H1 (cell line): ENCODE data around the gene GJB1. TPM values are rescaled to one million over a fixed set of nuclear protein-coding genes. Genes with fewer than 3 reads are reported as not detected.

Experiments used
- CTCF ChIA-PET: fragments of 300-600 bp; sonication (Branson Sonifier 250); formaldehyde crosslinking; loops from one replicate; lab custom pipeline; 2021; ENCODE audit not compliant: partially characterized antibody; lab: Charles Lee
- POLR2A ChIA-PET: fragments of 300-600 bp; sonication (Branson Sonifier 250); formaldehyde crosslinking; loops from one replicate; lab custom pipeline; 2021; ENCODE audit warnings: inconsistent platforms; ENCODE audit not compliant: partially characterized antibody; lab: Charles Lee
- DNase-seq, 2 experiments: peaks; one replicate each; pipeline versions ENCODE4 v3.0.0 to v3.0.0-alpha.2; 2010 to 2022; ENCODE audit warnings: low spot score in 2 of 2, low read depth in 1 of 2, mixed read lengths in 1 of 2
- FAIRE-seq: peaks from 2 replicates; lab custom pipeline; 2011; peaks lifted over from hg19 to GRCh38; lab: Jason Lieb, UNC
- H2AFZ ChIP-seq: 2 replicates; pipeline ENCODE4 v1.8.1; 2012; ENCODE audit warnings: low read length, inconsistent platforms
- H2AK5ac ChIP-seq: 2 replicates; pipeline ENCODE4 v1.6.1; 2013; ENCODE audit warnings: low read depth, low read length
- H2BK120ac ChIP-seq: replicated peaks from 2 replicates; pipeline ENCODE3; 2013; ENCODE audit warnings: low read depth, low read length, inconsistent platforms
- H2BK12ac ChIP-seq: 2 replicates; pipeline ENCODE4 v1.6.1; 2013; ENCODE audit warnings: low read depth, low read length
- H2BK15ac ChIP-seq: 2 replicates; pipeline ENCODE4 v1.6.1; 2013; ENCODE audit warnings: low read length
- H2BK20ac ChIP-seq: 2 replicates; pipeline ENCODE4 v1.6.1; 2013; ENCODE audit warnings: low read length
- H2BK5ac ChIP-seq: 2 replicates; pipeline ENCODE4 v1.6.1; 2013; ENCODE audit warnings: low read depth, low read length
- H3K14ac ChIP-seq: 2 replicates; pipeline ENCODE4 v1.6.1; 2013; ENCODE audit warnings: inconsistent platforms; ENCODE audit not compliant: insufficient read length
- H3K18ac ChIP-seq: 2 replicates; pipeline ENCODE4 v1.6.1; 2013; ENCODE audit warnings: low read length; ENCODE audit errors: extremely low read depth
- H3K23ac ChIP-seq: 2 replicates; pipeline ENCODE4 v1.6.1; 2013; ENCODE audit warnings: inconsistent platforms; ENCODE audit not compliant: insufficient read length
- H3K23me2 ChIP-seq: 2 replicates; pipeline ENCODE4 v1.6.1; 2013; ENCODE audit warnings: low read depth, low read length
- H3K27ac ChIP-seq: 2 replicates; pipeline ENCODE4 v1.6.1; 2011; ENCODE audit warnings: low read depth, low read length, inconsistent platforms
- H3K27me3 ChIP-seq, 4 experiments: replicated peaks in 1 of 4; 1 replicate in 1 of 4; 2 replicates in 3 of 4; pipeline versions ENCODE4 v1.6.1 to v1.8.1; 2011 to 2013; ENCODE audit warnings: low read length in 3 of 4, mild to moderate bottlenecking in 3 of 4, inconsistent platforms in 2 of 4, mixed read lengths in 2 of 4, moderate library complexity in 1 of 4; ENCODE audit not compliant: control insufficient read depth in 3 of 4, insufficient read depth in 3 of 4; ENCODE audit errors: extremely low read depth in 1 of 4
- H3K36me3 ChIP-seq, 4 experiments: 2 replicates each; pipeline versions ENCODE4 v1.6.1 to v1.8.1; 2011 to 2013; ENCODE audit warnings: mild to moderate bottlenecking in 4 of 4, low read length in 3 of 4, moderate library complexity in 2 of 4, control low read depth in 1 of 4, inconsistent platforms in 1 of 4; ENCODE audit not compliant: insufficient read depth in 4 of 4, control insufficient read depth in 2 of 4
- H3K4ac ChIP-seq: replicated peaks from 2 replicates; pipeline ENCODE3; 2013; ENCODE audit warnings: low read length, low read depth, mixed read lengths, inconsistent platforms; ENCODE audit not compliant: insufficient read length
- H3K4me1 ChIP-seq, 4 experiments: replicated peaks in 1 of 4; 1 replicate in 1 of 4; 2 replicates in 3 of 4; pipeline versions ENCODE4 v1.6.1 to v1.8.1; 2011 to 2013; ENCODE audit warnings: low read length in 3 of 4, inconsistent platforms in 2 of 4, mixed read lengths in 1 of 4; ENCODE audit not compliant: insufficient read depth in 4 of 4, control insufficient read depth in 3 of 4
- H3K4me2 ChIP-seq, 2 experiments: 2 replicates each; pipeline versions ENCODE4 v1.6.1 to v1.8.1; 2011 to 2013; ENCODE audit warnings: low read depth in 2 of 2, low read length in 2 of 2, control low read depth in 1 of 2, inconsistent platforms in 1 of 2, mild to moderate bottlenecking in 1 of 2; ENCODE audit not compliant: insufficient read depth in 1 of 2
- H3K4me3 ChIP-seq, 4 experiments: fragments of 200-600, 300-600 bp in 1 of 4; sonication (generic), shearing (Covaris generic), sonication (Bioruptor Twin) in 1 of 4; 2 replicates each; pipeline versions ENCODE4 v1.5.1 to v1.8.1; 2011 to 2016; ENCODE audit warnings: low read length in 4 of 4, low read depth in 3 of 4, control low read depth in 2 of 4, inconsistent platforms in 2 of 4, mild to moderate bottlenecking in 2 of 4, mixed read lengths in 1 of 4, moderate library complexity in 1 of 4; ENCODE audit not compliant: insufficient read depth in 2 of 4; ENCODE audit errors: extremely low read depth in 1 of 4
- H3K56ac ChIP-seq: replicated peaks from 2 replicates; pipeline ENCODE3; 2013; ENCODE audit warnings: low read depth, mild to moderate bottlenecking, mixed read lengths, low read length, inconsistent platforms; ENCODE audit not compliant: insufficient read length
- H3K79me1 ChIP-seq: 2 replicates; pipeline ENCODE4 v1.6.1; 2013; ENCODE audit warnings: low read depth, low read length, control low read depth
- H3K79me2 ChIP-seq, 2 experiments: 2 replicates each; pipeline versions ENCODE4 v1.6.1 to v1.8.1; 2012 to 2013; ENCODE audit warnings: low read length in 2 of 2, mild to moderate bottlenecking in 2 of 2, inconsistent platforms in 1 of 2; ENCODE audit not compliant: insufficient read depth in 2 of 2, control insufficient read depth in 1 of 2
- H3K9ac ChIP-seq, 4 experiments: replicated peaks in 1 of 4; 1 replicate in 1 of 4; 2 replicates in 3 of 4; pipeline versions ENCODE4 v1.6.1 to v1.8.1; 2011 to 2013; ENCODE audit warnings: low read depth in 3 of 4, low read length in 3 of 4, control low read depth in 2 of 4, mild to moderate bottlenecking in 2 of 4, moderate library complexity in 2 of 4, inconsistent platforms in 1 of 4; ENCODE audit errors: extremely low read depth in 1 of 4
- H3K9me3 ChIP-seq, 2 experiments: 2 replicates each; pipeline versions ENCODE4 v1.6.1 to v1.8.1; 2012 to 2013; ENCODE audit warnings: mild to moderate bottlenecking in 2 of 2, moderate library complexity in 2 of 2, control low read depth in 1 of 2, inconsistent platforms in 1 of 2, low read depth in 1 of 2, low read length in 1 of 2, mixed read lengths in 1 of 2; ENCODE audit not compliant: insufficient read depth in 2 of 2
- H4K20me1 ChIP-seq, 2 experiments: replicated peaks in 1 of 2; 2 replicates each; pipeline versions ENCODE3 to v1.8.1; 2011 to 2013; ENCODE audit warnings: inconsistent platforms in 2 of 2, low read length in 2 of 2, mild to moderate bottlenecking in 1 of 2; ENCODE audit not compliant: insufficient read depth in 2 of 2, control insufficient read depth in 1 of 2
- H4K5ac ChIP-seq: 2 replicates; pipeline ENCODE4 v1.6.1; 2013; ENCODE audit warnings: low read length, low read depth, mixed read lengths, inconsistent platforms; ENCODE audit not compliant: insufficient read length
- H4K8ac ChIP-seq: 2 replicates; pipeline ENCODE4 v1.8.0; 2013; ENCODE audit warnings: mild to moderate bottlenecking, moderate library complexity, low read length, inconsistent platforms; ENCODE audit not compliant: insufficient read depth; ENCODE audit errors: extremely low read depth
- H4K91ac ChIP-seq: replicated peaks from 2 replicates; pipeline ENCODE3; 2013; ENCODE audit warnings: low read length, mixed read lengths, inconsistent platforms; ENCODE audit not compliant: insufficient read length
- BACH1 ChIP-seq: IDR thresholded peaks from 2 replicates; pipeline ENCODE4 v1.6.1; 2012; ENCODE audit warnings: low read length, improper control_type of control experiment
- BRCA1 ChIP-seq: IDR thresholded peaks from 2 replicates; pipeline ENCODE4 v1.6.1; 2012; ENCODE audit warnings: low read depth, low read length, improper control_type of control experiment
- CBX5 ChIP-seq: fragments of 300-800, 300-1000 bp; sonication (generic); IDR thresholded peaks from 2 replicates; pipeline ENCODE4 v1.7.1; 2016; ENCODE audit warnings: antibody characterized with exemption, low read length, low read depth
- CHD1 ChIP-seq: IDR thresholded peaks from 2 replicates; pipeline ENCODE4 v1.6.1; 2012; ENCODE audit warnings: low read depth, low read length, improper control_type of control experiment
- CREB1 ChIP-seq: IDR thresholded peaks from 2 replicates; pipeline ENCODE4 v1.6.1; 2012; ENCODE audit warnings: inconsistent platforms
- JUND ChIP-seq: IDR thresholded peaks from 2 replicates; pipeline ENCODE4 v1.6.1; 2011; ENCODE audit warnings: mild to moderate bottlenecking, improper control_type of control experiment, low read length
- NANOG ChIP-seq: IDR thresholded peaks from 2 replicates; pipeline ENCODE4 v1.6.1; 2011; ENCODE audit warnings: low read length, low read depth, mild to moderate bottlenecking, inconsistent platforms; ENCODE audit not compliant: insufficient read depth, poor library complexity, severe bottlenecking
- RNF2 ChIP-seq: fragments of 200-900, 300-1000 bp; sonication (generic); IDR thresholded peaks from 2 replicates; pipeline ENCODE4 v1.7.1; 2016; ENCODE audit warnings: borderline replicate concordance, low read depth, mild to moderate bottlenecking, antibody characterized with exemption, low read length; ENCODE audit not compliant: poor library complexity, severe bottlenecking; ENCODE audit errors: missing control alignments
- SIN3A ChIP-seq, 2 experiments: IDR thresholded peaks in 1 of 2; conservative IDR thresholded peaks in 1 of 2; 2 replicates each; pipeline ENCODE4 v1.6.1; 2011 to 2012; ENCODE audit warnings: low read length in 2 of 2, improper control_type of control experiment in 1 of 2, low read depth in 1 of 2, mild to moderate bottlenecking in 1 of 2
- SUZ12 ChIP-seq: fragments of 200-600 bp; sonication (generic); IDR thresholded peaks from 2 replicates; pipeline ENCODE4 v1.6.1; 2012; ENCODE audit warnings: mild to moderate bottlenecking, inconsistent platforms, low read length, moderate library complexity, mixed read lengths
- TAF1 ChIP-seq: IDR thresholded peaks from 2 replicates; pipeline ENCODE4 v1.6.1; 2011; ENCODE audit warnings: mild to moderate bottlenecking, low read depth, low read length
- ZNF274 ChIP-seq: IDR thresholded peaks from 2 replicates; pipeline ENCODE4 v1.7.0; 2012; ENCODE audit warnings: low read length, borderline replicate concordance; ENCODE audit errors: extremely low read depth
- WGBS, 2 experiments: shearing (Covaris generic) in 1 of 2; methylation state at CpG; one replicate each; pipeline versions ENCODE4 v1.1.6 to v1.1.7; 2013 to 2015; ENCODE audit warnings: low lambda C conversion rate in 2 of 2, mixed read lengths in 2 of 2, inconsistent platforms in 1 of 2, low coverage in 1 of 2, missing lambda C conversion rate in 1 of 2; ENCODE audit not compliant: insufficient replicate concordance in 2 of 2, insufficient coverage in 1 of 2, insufficient read length in 1 of 2; ENCODE audit errors: extremely low coverage in 1 of 2, missing lambda C conversion rate in 1 of 2; 5-methylcytosine and 5-hydroxymethylcytosine counted together
- polyA plus RNA-seq, 7 experiments: library from polyadenylated mRNA; depleted of rRNA in 3 of 7; stranded (reverse) in 5 of 7; unstranded in 2 of 7; fragments of >200 nt in 5 of 7; fragments of 200-250 nt in 2 of 7; gene quantifications; 1 replicate in 5 of 7; 2 replicates in 1 of 7; 4 replicates in 1 of 7; pipeline versions ENCODE4 v1.2.1 to v1.2.3, GENCODE V29; 2011 to 2013; ENCODE audit warnings: missing spikeins in 2 of 7, mixed read lengths in 2 of 7
- total RNA-seq: library from RNA; stranded (reverse); fragmentation: NEBNext Ultra II Directional; extraction: Animal tissue kit (Norgen Biotek cat#: 25700); gene quantifications from 2 replicates; pipeline ENCODE4 v1.2.1, GENCODE V29; 2021
- TF ChIP-seq, protein P1 (sequence below): IDR thresholded peaks from 2 replicates; pipeline ENCODE4 v1.6.1; 2011; ENCODE audit warnings: low read depth, mild to moderate bottlenecking, low read length; ENCODE audit not compliant: insufficient read depth

The GJB1 gene
- total and polyA plus RNA-seq, 2 of the 8 experiments (the other 6 are each of a cell fraction or from before 2014, with no cell fraction given) = 0.14 TPM; not detected in 1

DNA sequence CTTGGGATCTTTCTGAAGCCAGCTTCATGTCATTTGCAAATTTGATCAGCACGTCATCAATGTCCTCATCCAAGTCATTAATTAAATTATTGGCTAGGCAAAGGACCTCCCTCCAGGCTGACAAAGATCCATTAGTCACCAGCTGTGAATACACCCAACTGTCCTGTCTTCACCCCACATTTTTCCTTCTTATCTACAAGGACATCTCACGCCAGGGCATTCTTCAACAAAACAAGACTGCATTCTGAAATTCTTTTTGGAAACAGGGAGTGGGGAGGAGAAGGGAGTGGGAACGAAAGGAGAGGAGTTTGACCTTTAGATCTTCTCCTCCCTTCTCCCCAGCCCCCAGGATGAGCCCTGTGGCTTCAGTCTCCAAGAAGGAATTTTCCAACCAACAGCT is 45.7 kb upstream of the GJB1 start:
- no peak overlapping the region for H3K4me2 ChIP-seq
- CTCF ChIA-PET = interaction anchor here (1.0 to 2.2 kb wide), 6 partner anchors 30 to 207 kb away, joined by 3 to 9 read pairs (median 4); no protein-coding TSS in a partner anchor
- H4K8ac ChIP-seq = no peak overlapping the region
- no peak overlapping the region for H2AFZ ChIP-seq
- POLR2A ChIA-PET = interaction anchor here (0.8 to 1.0 kb wide), 2 partner anchors 30 to 33 kb away, joined by 3 read pairs; partner anchors contain the start of gene NLGN3
- H3K27ac ChIP-seq = no peak overlapping the region
- H2BK120ac ChIP-seq = no peak overlapping the region
- no peak for FAIRE-seq
- no peak overlapping the region for H3K9ac ChIP-seq
- no peak overlapping the region for H2BK12ac ChIP-seq
- no peaks in the 10 kb centered on the region; the same call in 1 of the 2 replicates for H3K23me2 ChIP-seq
- H2BK5ac ChIP-seq = no peak overlapping the region
- H3K79me1 ChIP-seq = no peaks in the 10 kb centered on the region
- no peak overlapping the region for H3K4ac ChIP-seq
- no peak overlapping the region for H3K18ac ChIP-seq
- H4K20me1 ChIP-seq = no peaks in the 10 kb centered on the region
- no peak overlapping the region for H3K23ac ChIP-seq
- peaks cover 0 to 1% (median 0%) of the 10 kb centered on the region in 4 experiments; a peak in 1 of 7 replicates for H3K4me1 ChIP-seq
- WGBS, 2 experiments = 83% methylated on average over 3 of the region's 3 CpGs; no CpG with 5 or more reads in 1 of the 2 experiments
- H2BK15ac ChIP-seq = no peak overlapping the region
- no peak overlapping the region for H3K56ac ChIP-seq
- H4K91ac ChIP-seq = no peak overlapping the region
- no peaks in the 10 kb centered on the region for H3K27me3 ChIP-seq
- no peak overlapping the region for H2BK20ac ChIP-seq
- H3K79me2 ChIP-seq = no peaks in the 10 kb centered on the region
- no peak overlapping the region for H3K4me3 ChIP-seq
- H4K5ac ChIP-seq = no peak overlapping the region
- H2AK5ac ChIP-seq = no peak overlapping the region
- no peak overlapping the region for H3K14ac ChIP-seq
- no peaks in the 10 kb centered on the region for H3K9me3 ChIP-seq
- no peaks in the 10 kb centered on the region for H3K36me3 ChIP-seq
- DNase-seq = no peak
- TF ChIP-seq ZNF274 (no peak), TAF1 (no peak), RNF2 (no peak), BACH1 (no peak), JUND (no peak), SIN3A (conservative IDR thresholded peaks at IDR 0.05 in 1 of 2, IDR thresholded peaks at IDR 0.05 in 1 of 2; ENCODE audit: low read depth in 1 of 2, low read length in 2 of 2) (no peak), CHD1 (no peak), BRCA1 (no peak), NANOG (no peak), SUZ12 (no peak), CREB1 (no peak), CBX5 (no peak)
- TF ChIP-seq, protein P1, sequence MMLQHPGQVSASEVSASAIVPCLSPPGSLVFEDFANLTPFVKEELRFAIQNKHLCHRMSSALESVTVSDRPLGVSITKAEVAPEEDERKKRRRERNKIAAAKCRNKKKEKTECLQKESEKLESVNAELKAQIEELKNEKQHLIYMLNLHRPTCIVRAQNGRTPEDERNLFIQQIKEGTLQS = no peak
